ENCODE data around the gene AP3M1. TPM values are rescaled to one million over a fixed set of nuclear protein-coding genes. Genes with fewer than 3 reads are reported as not detected.
A peak's percentile ranks its signal among the peaks of the same experiment; 100 is the strongest.

AP3M1 gene
- total RNA-seq, 6 experiments from 2014 or later: 41.4 to 51.5 (median 47.0) TPM

DNA sequence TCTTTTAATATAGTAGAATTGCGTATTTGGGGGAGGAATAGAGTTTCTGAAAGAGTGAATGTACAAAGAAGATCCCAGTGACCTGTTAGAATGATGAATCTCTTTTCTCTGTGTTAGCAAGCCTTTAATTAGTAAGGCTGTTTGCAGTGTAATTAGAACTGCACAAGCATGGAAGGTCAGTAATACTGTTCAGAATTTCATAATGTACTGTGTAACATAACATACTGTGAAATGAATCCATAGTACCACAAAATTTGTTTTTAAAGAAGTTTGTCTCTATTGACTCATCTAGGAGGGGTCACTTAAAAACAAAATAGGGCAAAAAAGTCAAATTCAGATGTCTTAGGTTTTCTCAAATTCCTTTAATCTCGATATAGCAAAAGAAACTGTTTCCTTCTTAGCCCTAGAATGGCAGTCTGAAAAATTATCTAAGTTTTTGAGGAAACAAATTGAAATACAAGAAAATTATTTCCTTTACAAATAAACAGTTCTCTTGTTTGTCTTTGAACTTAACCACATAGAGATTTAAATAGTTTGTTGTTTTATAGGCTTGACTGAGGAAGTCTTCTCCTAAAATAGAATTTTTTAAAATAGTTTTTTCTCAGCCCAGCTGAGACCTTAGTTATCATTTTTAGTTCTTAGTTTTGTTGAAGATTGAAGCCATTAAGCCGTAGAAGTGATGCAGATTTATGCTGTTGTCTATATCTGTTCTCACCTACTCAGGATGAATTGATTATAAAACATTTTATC, 12.9 kb upstream of the AP3M1 start:
- TF ChIP-seq, protein P1, sequence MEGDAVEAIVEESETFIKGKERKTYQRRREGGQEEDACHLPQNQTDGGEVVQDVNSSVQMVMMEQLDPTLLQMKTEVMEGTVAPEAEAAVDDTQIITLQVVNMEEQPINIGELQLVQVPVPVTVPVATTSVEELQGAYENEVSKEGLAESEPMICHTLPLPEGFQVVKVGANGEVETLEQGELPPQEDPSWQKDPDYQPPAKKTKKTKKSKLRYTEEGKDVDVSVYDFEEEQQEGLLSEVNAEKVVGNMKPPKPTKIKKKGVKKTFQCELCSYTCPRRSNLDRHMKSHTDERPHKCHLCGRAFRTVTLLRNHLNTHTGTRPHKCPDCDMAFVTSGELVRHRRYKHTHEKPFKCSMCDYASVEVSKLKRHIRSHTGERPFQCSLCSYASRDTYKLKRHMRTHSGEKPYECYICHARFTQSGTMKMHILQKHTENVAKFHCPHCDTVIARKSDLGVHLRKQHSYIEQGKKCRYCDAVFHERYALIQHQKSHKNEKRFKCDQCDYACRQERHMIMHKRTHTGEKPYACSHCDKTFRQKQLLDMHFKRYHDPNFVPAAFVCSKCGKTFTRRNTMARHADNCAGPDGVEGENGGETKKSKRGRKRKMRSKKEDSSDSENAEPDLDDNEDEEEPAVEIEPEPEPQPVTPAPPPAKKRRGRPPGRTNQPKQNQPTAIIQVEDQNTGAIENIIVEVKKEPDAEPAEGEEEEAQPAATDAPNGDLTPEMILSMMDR (IDR thresholded peaks at IDR 0.05): no peak
- no peak for DNase-seq
- peaks cover 8% of the 10 kb centered on the region for H3K27me3 Mint-ChIP-seq (ENCODE audit: insufficient read depth)
- peak overlapping the region; percentile 14; the same call in 1 of the 2 replicates for H3K27ac Mint-ChIP-seq
- no peaks in the 10 kb centered on the region for H3K9me3 Mint-ChIP-seq
- H3K4me3 Mint-ChIP-seq: no peak overlapping the region
- H3K4me1 Mint-ChIP-seq (ENCODE audit: low read depth): peaks cover 30% of the 10 kb centered on the region
- H3K36me3 Mint-ChIP-seq (ENCODE audit: low read depth): 0 out of 2 replicates have a peak, but pooled peaks cover 4% of the 10 kb centered on the region

DNA sequence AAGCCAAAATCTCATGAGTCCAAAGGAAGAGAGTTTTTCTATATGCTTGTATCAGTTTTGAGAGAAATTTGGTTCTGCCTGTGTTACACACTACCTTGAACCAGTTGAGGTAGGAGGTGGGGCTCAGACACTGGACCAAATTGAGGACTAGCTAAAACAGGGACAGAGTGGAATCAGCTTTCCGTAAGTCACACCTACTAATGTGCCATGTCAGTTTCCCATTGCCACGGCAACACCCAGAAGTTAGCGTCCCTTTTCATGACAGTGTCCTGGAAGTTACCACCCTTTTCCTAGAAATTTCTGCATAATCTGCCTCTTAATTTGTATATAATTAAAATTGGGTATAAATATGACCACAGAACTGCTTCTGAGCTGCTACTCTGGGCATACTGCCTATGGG, 9.4 kb upstream of the AP3M1 start:
- Mint-ChIP-seq H3K4me1 (ENCODE audit: low read depth) (peaks cover 25% of the 10 kb centered on the region), H3K4me3 (no peak overlapping the region), H3K27me3 (ENCODE audit: insufficient read depth) (peaks cover 8% of the 10 kb centered on the region), H3K27ac (no peak overlapping the region), H3K36me3 (ENCODE audit: low read depth) (0 out of 2 replicates have a peak, but pooled peaks cover 4% of the 10 kb centered on the region), H3K9me3 (no peaks in the 10 kb centered on the region)
- no peak for DNase-seq
- TF ChIP-seq, protein P1 (IDR thresholded peaks at IDR 0.05): no peak

DNA sequence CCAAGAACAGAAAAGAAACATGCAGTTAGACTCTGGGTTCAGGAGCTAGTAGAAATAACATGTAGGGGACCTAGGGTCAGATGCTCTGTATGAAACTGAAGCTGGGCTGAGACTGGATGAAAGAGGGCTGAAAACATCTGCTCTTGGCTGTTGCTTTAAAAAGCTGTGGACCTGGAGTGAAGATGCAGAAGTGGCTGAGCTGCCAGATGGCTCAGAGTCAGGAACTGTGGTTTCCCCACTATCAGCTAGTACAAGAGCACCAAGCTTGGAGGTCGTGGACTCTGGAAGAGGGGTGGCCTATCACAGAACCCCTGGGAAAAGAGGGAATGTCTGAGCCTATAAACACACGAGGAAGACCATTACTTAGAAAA, 6.3 kb upstream of the AP3M1 start:
- no peak for DNase-seq
- H3K36me3 Mint-ChIP-seq (ENCODE audit: low read depth): no peaks in the 10 kb centered on the region
- H3K9me3 Mint-ChIP-seq: no peaks in the 10 kb centered on the region
- H3K27ac Mint-ChIP-seq: no peak overlapping the region
- H3K27me3 Mint-ChIP-seq (ENCODE audit: insufficient read depth): peaks cover 2% of the 10 kb centered on the region; the same call in 1 of the 2 replicates
- H3K4me3 Mint-ChIP-seq: no peak overlapping the region
- H3K4me1 Mint-ChIP-seq (ENCODE audit: low read depth): peaks cover 28% of the 10 kb centered on the region
- TF ChIP-seq, protein P1 (IDR thresholded peaks at IDR 0.05): no peak

DNA sequence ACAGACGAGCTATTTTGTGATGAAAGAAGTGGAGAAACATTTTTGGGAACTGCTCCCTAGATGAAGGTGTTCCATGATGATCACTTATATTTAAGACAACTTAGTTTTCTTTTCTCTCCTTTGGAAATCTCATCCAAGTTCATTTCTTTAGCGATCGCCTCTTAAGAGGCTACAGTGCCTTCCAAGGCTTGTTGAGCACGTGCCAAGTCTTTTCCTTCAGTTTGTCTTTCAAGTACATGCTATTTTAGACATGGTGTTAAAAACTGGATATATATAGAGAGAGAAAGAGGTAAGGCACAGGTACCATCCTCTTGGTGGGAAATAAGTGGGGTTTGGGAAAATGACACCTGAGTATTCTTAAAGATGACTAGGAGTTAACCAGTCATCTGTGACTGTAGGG, 3.0 kb upstream of the AP3M1 start:
- TF ChIP-seq, protein P1 (IDR thresholded peaks at IDR 0.05): no peak
- H3K4me1 Mint-ChIP-seq (ENCODE audit: low read depth): peaks cover 29% of the 10 kb centered on the region
- H3K36me3 Mint-ChIP-seq (ENCODE audit: low read depth): no peaks in the 10 kb centered on the region
- H3K9me3 Mint-ChIP-seq: no peaks in the 10 kb centered on the region
- no peak overlapping the region for H3K4me3 Mint-ChIP-seq
- DNase-seq: no peak
- H3K27me3 Mint-ChIP-seq (ENCODE audit: insufficient read depth): no peaks in the 10 kb centered on the region
- no peak overlapping the region for H3K27ac Mint-ChIP-seq

DNA sequence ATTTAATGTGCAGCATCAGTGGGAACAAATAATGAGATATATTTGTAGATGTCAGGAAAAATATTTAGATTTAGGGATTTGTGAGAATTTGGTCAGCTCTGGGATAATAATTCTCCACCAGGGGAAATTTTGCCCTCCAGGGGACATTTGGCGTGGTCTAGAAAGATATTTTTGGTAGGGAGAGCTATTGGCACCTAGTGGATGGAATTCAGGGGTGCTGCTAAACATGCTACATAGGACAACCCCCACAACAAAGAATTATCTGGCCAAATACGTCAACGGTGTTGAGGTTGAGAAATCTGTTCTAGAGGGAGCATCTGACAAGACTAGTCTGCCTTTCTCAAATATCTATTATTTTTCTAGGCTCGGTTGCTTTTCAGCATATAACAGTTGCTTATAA, 2.5 kb upstream of the AP3M1 start:
- Mint-ChIP-seq H3K27me3 (ENCODE audit: insufficient read depth) (no peaks in the 10 kb centered on the region), H3K4me3 (no peak overlapping the region; the same call in none of the 2 replicates)

More for the DNA sequence above, 2.5 kb upstream of the AP3M1 start:
- TF ChIP-seq, protein P1 (IDR thresholded peaks at IDR 0.05): peak; percentile 84
- DNase-seq: peak; percentile 63
- H3K4me1 Mint-ChIP-seq (ENCODE audit: low read depth): peaks cover 30% of the 10 kb centered on the region
- H3K36me3 Mint-ChIP-seq (ENCODE audit: low read depth): peaks cover under 1% of the 10 kb centered on the region; the same call in 1 of the 2 replicates
- H3K9me3 Mint-ChIP-seq: no peaks in the 10 kb centered on the region
- H3K27ac Mint-ChIP-seq: no peak overlapping the region

Data from HFFc6 (cell line).